HEK293T (cell line): ENCODE data around the gene CDK14.

ENCODE experiments used
- CTCF ChIA-PET: fragments of 350-600 bp; formaldehyde crosslinking; extraction: SDS; loops from one replicate; lab custom pipeline; 2021; ENCODE audit warnings: antibody characterized with exemption, inconsistent platforms; lab: Yijun Ruan, JAX
- POLR2A ChIA-PET: fragments of 350-600 bp; formaldehyde crosslinking; extraction: SDS; loops from one replicate; lab custom pipeline; 2020; ENCODE audit warnings: antibody characterized with exemption, inconsistent platforms; lab: Yijun Ruan, JAX
- DNase-seq: peaks from one replicate; pipeline ENCODE4 v3.0.0; 2012; ENCODE audit warnings: mixed read lengths; ENCODE audit errors: extremely low spot score
- ARNT ChIP-seq: fragments of 450-650 bp; IDR thresholded peaks from 2 replicates; pipeline ENCODE4 v1.6.1; 2017; ENCODE audit warnings: mild to moderate bottlenecking
- BHLHE40 ChIP-seq: fragments of 450-650 bp; IDR thresholded peaks from 2 replicates; pipeline ENCODE4 v1.6.1; 2016; ENCODE audit warnings: mild to moderate bottlenecking, moderate library complexity, borderline replicate concordance
- CTBP1 ChIP-seq: fragments of 450-650 bp; IDR thresholded peaks from 2 replicates; pipeline ENCODE4 v1.6.1; 2016; ENCODE audit warnings: borderline replicate concordance
- ELF4 ChIP-seq: fragments of 450-650 bp; IDR thresholded peaks from 2 replicates; pipeline ENCODE4 v1.6.1; 2017; ENCODE audit warnings: antibody characterized with exemption
- FOXA1 ChIP-seq: fragments of 450-650 bp; IDR thresholded peaks from 2 replicates; pipeline ENCODE4 v1.6.1; 2016; ENCODE audit warnings: mild to moderate bottlenecking
- FOXK2 ChIP-seq: fragments of 450-650 bp; IDR thresholded peaks from 2 replicates; pipeline ENCODE4 v1.6.1; 2016; ENCODE audit warnings: mild to moderate bottlenecking
- FOXM1 ChIP-seq: fragments of 450-650 bp; IDR thresholded peaks from 2 replicates; pipeline ENCODE4 v1.6.1; 2017; ENCODE audit warnings: mild to moderate bottlenecking, borderline replicate concordance
- HDGF ChIP-seq: fragments of 450-650 bp; IDR thresholded peaks from 2 replicates; pipeline ENCODE4 v1.6.1; 2017; ENCODE audit warnings: antibody characterized with exemption, borderline replicate concordance
- L3MBTL2 ChIP-seq: fragments of 450-650 bp; conservative IDR thresholded peaks from 2 replicates; pipeline ENCODE4 v1.6.1; 2016; ENCODE audit warnings: mild to moderate bottlenecking
- LEF1 ChIP-seq: fragments of 450-650 bp; IDR thresholded peaks from 2 replicates; pipeline ENCODE4 v1.6.1; 2017; ENCODE audit warnings: mild to moderate bottlenecking, borderline replicate concordance
- NFRKB ChIP-seq: fragments of 450-650 bp; IDR thresholded peaks from 2 replicates; pipeline ENCODE4 v1.6.1; 2016; ENCODE audit warnings: mild to moderate bottlenecking, moderate library complexity
- PKNOX1 ChIP-seq: fragments of 450-650 bp; IDR thresholded peaks from 2 replicates; pipeline ENCODE4 v1.6.1; 2016
- SP1 ChIP-seq: fragments of 450-650 bp; IDR thresholded peaks from 2 replicates; pipeline ENCODE4 v1.6.1; 2017
- SUZ12 ChIP-seq: fragments of 450-650 bp; IDR thresholded peaks from 2 replicates; pipeline ENCODE4 v1.6.1; 2016; ENCODE audit warnings: mild to moderate bottlenecking
- TARDBP ChIP-seq: fragments of 450-650 bp; IDR thresholded peaks from 2 replicates; pipeline ENCODE4 v1.6.1; 2016
- ZNF384 ChIP-seq: fragments of 450-650 bp; IDR thresholded peaks from 2 replicates; pipeline ENCODE4 v1.6.1; 2016

The CDK14 gene

GRCh38 chr7:91193141-91193540 is 597.0 kb downstream of the CDK14 start:
- no peak for TF ChIP-seq SP1
- no peak for TF ChIP-seq HDGF
- TF ChIP-seq L3MBTL2 = no peak
- no peak for TF ChIP-seq CTBP1
- TF ChIP-seq TARDBP = no peak
- TF ChIP-seq SUZ12 = no peak
- TF ChIP-seq NFRKB = no peak
- no peak for TF ChIP-seq FOXA1
- no peak for TF ChIP-seq BHLHE40
- TF ChIP-seq FOXM1 = no peak
- TF ChIP-seq ELF4 = no peak
- no peak for TF ChIP-seq FOXK2
- TF ChIP-seq ARNT = no peak
- TF ChIP-seq LEF1 = no peak
- no peak for TF ChIP-seq ZNF384
- TF ChIP-seq PKNOX1 = no peak
- ChIA-PET POLR2A (no interaction called here), CTCF (no interaction called here)
- DNase-seq = no peak

- TF ChIP-seq NFRKB (no peak), TARDBP (no peak), HDGF (no peak)
- POLR2A ChIA-PET = no interaction called here
- no peak for DNase-seq
- CTCF ChIA-PET = no interaction called here
These were observed 598.7 kb downstream of the CDK14 start for GRCh38 chr7:91194841-91195240.

- no peak for DNase-seq
- TF ChIP-seq FOXA1 (no peak), SP1 (no peak), FOXM1 (no peak)
- CTCF ChIA-PET = no interaction called here
- POLR2A ChIA-PET = no interaction called here
These were observed 599.9 kb downstream of the CDK14 start for GRCh38 chr7:91196058-91196457.

GRCh38 chr7:91198371-91198770 is 602.2 kb downstream of the CDK14 start:
- no peak for DNase-seq
- ChIA-PET CTCF (no interaction called here), POLR2A (no interaction called here)
- no peak for TF ChIP-seq ZNF384
- no peak for TF ChIP-seq ARNT

- TF ChIP-seq BHLHE40 (no peak), ELF4 (no peak), SP1 (no peak), SUZ12 (no peak)
- POLR2A ChIA-PET = no interaction called here
- CTCF ChIA-PET = no interaction called here
- DNase-seq = no peak
These were observed 603.5 kb downstream of the CDK14 start for GRCh38 chr7:91199601-91200000.

GRCh38 chr7:91201442-91202113 is 605.5 kb downstream of the CDK14 start:
- DNase-seq = no peak
- TF ChIP-seq TARDBP = no peak
- TF ChIP-seq FOXK2 = no peak
- no peak for TF ChIP-seq ZNF384
- no peak for TF ChIP-seq SP1
- TF ChIP-seq LEF1 = no peak
- CTCF ChIA-PET = no interaction called here
- POLR2A ChIA-PET = no interaction called here

GRCh38 chr7:91206361-91206960 is 610.3 kb downstream of the CDK14 start:
- ChIA-PET CTCF (no interaction called here), POLR2A (no interaction called here)
- no peak for DNase-seq
- TF ChIP-seq FOXA1 (no peak), SP1 (no peak), BHLHE40 (no peak), CTBP1 (no peak), SUZ12 (no peak), L3MBTL2 (no peak), HDGF (no peak), ARNT (no peak), FOXK2 (no peak), TARDBP (no peak), FOXM1 (no peak), ZNF384 (no peak), PKNOX1 (no peak), ELF4 (no peak), NFRKB (no peak), LEF1 (no peak)

GRCh38 chr7:91212582-91212981 is 616.5 kb downstream of the CDK14 start:
- no peak for DNase-seq
- TF ChIP-seq ZNF384 = no peak
- TF ChIP-seq SP1 = no peak
- TF ChIP-seq L3MBTL2 = no peak
- TF ChIP-seq TARDBP = no peak
- TF ChIP-seq ELF4 = no peak
- no peak for TF ChIP-seq FOXM1
- TF ChIP-seq PKNOX1 = no peak
- TF ChIP-seq NFRKB = no peak
- TF ChIP-seq CTBP1 = no peak
- no peak for TF ChIP-seq FOXK2
- TF ChIP-seq SUZ12 = no peak
- CTCF ChIA-PET = interaction anchor here (0.7 kb wide), 1 partner anchor 246 kb away, joined by 6 read pairs; no protein-coding TSS in a partner anchor
- POLR2A ChIA-PET = no interaction called here
